ENCODE measurements around the gene NTHL1. TPM values are rescaled to one million over a fixed set of nuclear protein-coding genes. Genes with fewer than 3 reads are reported as not detected.

The NTHL1 gene
- total and polyA plus RNA-seq, 2 donors (not counting 3 experiments of a cell fraction or from before 2014, with no cell fraction given) = 39.8 to 65.8 TPM

DNA sequence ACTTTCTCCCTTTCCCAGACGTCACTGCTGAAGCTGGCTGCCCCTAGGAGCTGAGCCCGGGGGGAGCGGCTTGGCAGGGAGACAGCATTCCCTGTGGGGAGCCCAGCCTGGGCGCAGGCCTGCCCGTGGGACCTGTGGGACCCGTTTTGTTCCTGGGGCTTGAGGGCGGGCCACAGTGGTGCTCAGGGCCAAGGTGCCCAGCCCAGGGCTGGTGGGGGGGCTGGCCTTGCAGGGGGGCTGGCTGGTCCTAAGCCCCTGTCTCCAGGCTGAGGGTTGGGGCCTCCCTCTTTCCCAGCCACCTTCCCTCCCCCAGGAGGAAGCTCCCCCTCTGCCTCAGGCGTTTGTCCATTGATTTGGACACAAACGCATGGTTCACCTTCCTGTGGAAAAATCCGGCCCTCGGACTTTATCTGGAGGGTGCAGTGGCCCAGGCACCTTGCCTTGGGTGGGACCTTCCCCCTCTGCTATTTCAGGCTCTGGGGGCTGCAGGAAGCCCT lies 16.5 kb downstream of the NTHL1 start:
- Histone ChIP-seq H3K9me1 (replicated peaks; ENCODE audit: control insufficient read depth, extremely low read depth, insufficient read depth, low read length) (no peaks in the 10 kb centered on the region), H2AFZ (ENCODE audit: low read depth, low read length) (no peak overlapping the region), H3K9ac (replicated peaks; ENCODE audit: extremely low read depth, insufficient read depth, low read length) (no peak overlapping the region), H3K9me3 (replicated peaks; ENCODE audit: control insufficient read depth, insufficient read depth, low read length) (no peaks in the 10 kb centered on the region), H3K27me3 (ENCODE audit: control insufficient read depth in 2 of 2, insufficient read depth in 2 of 2, low read length in 2 of 2) (no peaks in the 10 kb centered on the region), H4K20me1 (replicated peaks; ENCODE audit: control insufficient read depth, extremely low read depth, insufficient read depth, low read length) (no peaks in the 10 kb centered on the region), H3K27ac (ENCODE audit: insufficient read depth, low read depth, low read length) (no peak overlapping the region), H3K36me3 (ENCODE audit: control insufficient read depth in 2 of 2, extremely low read depth in 1 of 2, insufficient read depth in 2 of 2, low read length in 2 of 2) (no peaks in the 10 kb centered on the region), H3K4me3 (replicated peaks in 1 of 3; ENCODE audit: insufficient read depth in 1 of 3, low read depth in 1 of 3, low read length in 3 of 3) (no peak overlapping the region), H3K4me1 (ENCODE audit: control insufficient read depth, extremely low read depth, insufficient read depth, low read length) (peaks cover 58% of the 10 kb centered on the region), H3K79me2 (ENCODE audit: control insufficient read depth, insufficient read depth, low read length) (peaks cover 25% of the 10 kb centered on the region), H3K4me2 (ENCODE audit: insufficient read depth, low read length) (no peak overlapping the region)
- peak; percentile 37 for FAIRE-seq
- peak; percentile 69 for DNase-seq (ENCODE audit: low read depth, low spot score)
- TF ChIP-seq, protein P1, sequence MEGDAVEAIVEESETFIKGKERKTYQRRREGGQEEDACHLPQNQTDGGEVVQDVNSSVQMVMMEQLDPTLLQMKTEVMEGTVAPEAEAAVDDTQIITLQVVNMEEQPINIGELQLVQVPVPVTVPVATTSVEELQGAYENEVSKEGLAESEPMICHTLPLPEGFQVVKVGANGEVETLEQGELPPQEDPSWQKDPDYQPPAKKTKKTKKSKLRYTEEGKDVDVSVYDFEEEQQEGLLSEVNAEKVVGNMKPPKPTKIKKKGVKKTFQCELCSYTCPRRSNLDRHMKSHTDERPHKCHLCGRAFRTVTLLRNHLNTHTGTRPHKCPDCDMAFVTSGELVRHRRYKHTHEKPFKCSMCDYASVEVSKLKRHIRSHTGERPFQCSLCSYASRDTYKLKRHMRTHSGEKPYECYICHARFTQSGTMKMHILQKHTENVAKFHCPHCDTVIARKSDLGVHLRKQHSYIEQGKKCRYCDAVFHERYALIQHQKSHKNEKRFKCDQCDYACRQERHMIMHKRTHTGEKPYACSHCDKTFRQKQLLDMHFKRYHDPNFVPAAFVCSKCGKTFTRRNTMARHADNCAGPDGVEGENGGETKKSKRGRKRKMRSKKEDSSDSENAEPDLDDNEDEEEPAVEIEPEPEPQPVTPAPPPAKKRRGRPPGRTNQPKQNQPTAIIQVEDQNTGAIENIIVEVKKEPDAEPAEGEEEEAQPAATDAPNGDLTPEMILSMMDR (IDR thresholded peaks at IDR 0.05; ENCODE audit: extremely low read depth in 1 of 2, insufficient read depth in 1 of 2, low read depth in 1 of 2, low read length in 2 of 2) = no peak
- no peak for TF ChIP-seq POLR2A (IDR thresholded peaks at IDR 0.05; ENCODE audit: low read depth, low read length)
- no peak for TF ChIP-seq EZH2 (IDR thresholded peaks at IDR 0.05; ENCODE audit: borderline replicate concordance, low read depth, low read length, severe bottlenecking)
- TF ChIP-seq POLR2AphosphoS5 (IDR thresholded peaks at IDR 0.05; ENCODE audit: insufficient read depth, low read depth, low read length) = no peak
- no peak for TF ChIP-seq GATA2 (IDR thresholded peaks at IDR 0.05; ENCODE audit: insufficient read depth, insufficient read length, low read depth, low read length)
- no peak for TF ChIP-seq MYC (IDR thresholded peaks at IDR 0.05; ENCODE audit: low read depth, low read length)
- no peak for TF ChIP-seq FOS (IDR thresholded peaks at IDR 0.05; ENCODE audit: borderline replicate concordance, insufficient read depth, low read length)
- TF ChIP-seq, protein P2, sequence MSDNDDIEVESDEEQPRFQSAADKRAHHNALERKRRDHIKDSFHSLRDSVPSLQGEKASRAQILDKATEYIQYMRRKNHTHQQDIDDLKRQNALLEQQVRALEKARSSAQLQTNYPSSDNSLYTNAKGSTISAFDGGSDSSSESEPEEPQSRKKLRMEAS (IDR thresholded peaks at IDR 0.05; ENCODE audit: insufficient read depth, insufficient read length) = no peak
- TF ChIP-seq JUN (IDR thresholded peaks at IDR 0.05; ENCODE audit: borderline replicate concordance, insufficient read depth, insufficient read length, low read depth) = no peak
- intact Hi-C loops (cut with micrococcal nuclease) = no loop called here
- ChIA-PET POLR2A (no interaction called here), CTCF (interaction anchor here (0.7 to 3.6 kb wide), 4 partner anchors 8 to 109 kb away, joined by 3 to 21 read pairs (median 6); no protein-coding TSS in a partner anchor)
- no TSS peak for BruUV-seq (replicated peaks)
- dilution Hi-C loops (cut with MboI; ENCODE audit: extremely low pct_ligation_motif_present, low sequenced_read_pairs) = loop anchor here (25.0 kb wide), 1 partner anchor 131 kb away; the partner anchor contains the start of gene TRAF7

Data from endothelial cell of umbilical vein (primary cell).